Stomach (tissue), 4 donors: ENCODE measurements around the gene PPP1R16B.

ENCODE experiments used
- POLR2A ChIP-seq, 4 donors: fragments of 450-650 bp; IDR thresholded peaks; one replicate each; pipeline ENCODE4 v1.6.1; 2016; ENCODE audit warnings: antibody characterized with exemption in 4 of 4, control low read depth in 2 of 4, mild to moderate bottlenecking in 1 of 4, moderate library complexity in 1 of 4
- TF ChIP-seq, protein P1 (sequence below), 7 experiments: fragments of 450-650 bp in 4 of 7; fragments of 200-600 bp in 3 of 7; sonication (generic) in 3 of 7; IDR thresholded peaks; one replicate each; pipeline ENCODE4 v1.5.1; 2016 to 2019; ENCODE audit warnings: antibody characterized with exemption in 7 of 7, control low read depth in 2 of 7, mild to moderate bottlenecking in 1 of 7

DNA sequence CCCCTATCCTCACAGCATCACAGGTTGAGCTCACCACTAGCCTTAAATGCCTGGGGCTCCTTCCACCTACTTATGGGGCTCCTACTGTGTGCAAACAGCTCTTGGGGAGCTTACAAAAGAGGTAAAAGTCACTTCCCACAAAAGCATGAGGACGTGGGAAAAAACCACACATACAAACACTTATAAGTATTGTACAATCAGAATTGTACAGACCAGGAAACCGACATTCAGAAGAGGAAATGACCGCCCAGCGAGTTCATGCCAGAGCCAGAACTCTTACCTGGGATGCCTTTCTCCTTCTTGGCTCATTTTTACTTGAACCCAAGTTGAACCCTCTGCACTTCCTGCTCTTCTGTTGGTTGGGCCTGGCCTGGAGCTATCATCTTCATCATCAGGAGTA is 6.3 kb upstream of the PPP1R16B start:
- TF ChIP-seq, protein P1, sequence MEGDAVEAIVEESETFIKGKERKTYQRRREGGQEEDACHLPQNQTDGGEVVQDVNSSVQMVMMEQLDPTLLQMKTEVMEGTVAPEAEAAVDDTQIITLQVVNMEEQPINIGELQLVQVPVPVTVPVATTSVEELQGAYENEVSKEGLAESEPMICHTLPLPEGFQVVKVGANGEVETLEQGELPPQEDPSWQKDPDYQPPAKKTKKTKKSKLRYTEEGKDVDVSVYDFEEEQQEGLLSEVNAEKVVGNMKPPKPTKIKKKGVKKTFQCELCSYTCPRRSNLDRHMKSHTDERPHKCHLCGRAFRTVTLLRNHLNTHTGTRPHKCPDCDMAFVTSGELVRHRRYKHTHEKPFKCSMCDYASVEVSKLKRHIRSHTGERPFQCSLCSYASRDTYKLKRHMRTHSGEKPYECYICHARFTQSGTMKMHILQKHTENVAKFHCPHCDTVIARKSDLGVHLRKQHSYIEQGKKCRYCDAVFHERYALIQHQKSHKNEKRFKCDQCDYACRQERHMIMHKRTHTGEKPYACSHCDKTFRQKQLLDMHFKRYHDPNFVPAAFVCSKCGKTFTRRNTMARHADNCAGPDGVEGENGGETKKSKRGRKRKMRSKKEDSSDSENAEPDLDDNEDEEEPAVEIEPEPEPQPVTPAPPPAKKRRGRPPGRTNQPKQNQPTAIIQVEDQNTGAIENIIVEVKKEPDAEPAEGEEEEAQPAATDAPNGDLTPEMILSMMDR (IDR thresholded peaks at IDR 0.05), result no peak
- no peak for TF ChIP-seq POLR2A (IDR thresholded peaks at IDR 0.05)
